Transverse colon (tissue), 3 donors: ENCODE measurements around the gene LDLRAD4.

ENCODE experiments used
- EP300 ChIP-seq: sonication (generic); formaldehyde crosslinking; IDR thresholded peaks from one replicate; pipeline ENCODE4 v1.6.1; 2017; ENCODE audit warnings: antibody characterized with exemption, low read depth
- POLR2A ChIP-seq: fragments of 450-650 bp; IDR thresholded peaks from one replicate; pipeline ENCODE4 v1.6.1; 2016; ENCODE audit warnings: antibody characterized with exemption, mild to moderate bottlenecking, moderate library complexity
- TF ChIP-seq, protein P1 (sequence below), 5 experiments: fragments of 200-600 bp in 3 of 5; fragments of 450-650 bp in 2 of 5; sonication (generic) in 3 of 5; IDR thresholded peaks; 1 replicate in 2 of 5; 2 replicates in 3 of 5; pipeline ENCODE4 v1.5.1; 2016 to 2017; ENCODE audit warnings: antibody characterized with exemption in 5 of 5, inconsistent platforms in 3 of 5, mild to moderate bottlenecking in 2 of 5, moderate library complexity in 1 of 5

DNA sequence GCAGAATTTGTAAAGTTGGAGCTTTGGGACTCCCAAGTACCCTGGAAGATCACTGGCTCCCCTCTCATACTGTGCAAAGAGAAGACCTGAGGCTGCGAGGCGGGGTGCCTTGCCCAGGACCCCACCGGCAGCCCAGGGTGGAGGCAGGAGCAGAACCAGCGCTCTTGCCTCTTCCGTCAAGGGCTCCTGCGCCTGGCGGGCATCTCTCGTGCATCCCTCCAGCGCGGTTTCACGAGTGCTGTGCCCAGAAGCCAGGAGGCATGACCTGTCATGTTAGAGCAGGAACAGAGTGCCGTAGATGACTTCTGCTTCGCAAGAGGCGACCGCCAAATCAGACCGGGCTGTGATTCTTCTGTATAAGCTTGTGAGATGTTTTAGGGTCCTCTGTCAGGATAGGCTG lies 77.3 kb downstream of the LDLRAD4 start:
- TF ChIP-seq EP300: no peak
- TF ChIP-seq, protein P1, sequence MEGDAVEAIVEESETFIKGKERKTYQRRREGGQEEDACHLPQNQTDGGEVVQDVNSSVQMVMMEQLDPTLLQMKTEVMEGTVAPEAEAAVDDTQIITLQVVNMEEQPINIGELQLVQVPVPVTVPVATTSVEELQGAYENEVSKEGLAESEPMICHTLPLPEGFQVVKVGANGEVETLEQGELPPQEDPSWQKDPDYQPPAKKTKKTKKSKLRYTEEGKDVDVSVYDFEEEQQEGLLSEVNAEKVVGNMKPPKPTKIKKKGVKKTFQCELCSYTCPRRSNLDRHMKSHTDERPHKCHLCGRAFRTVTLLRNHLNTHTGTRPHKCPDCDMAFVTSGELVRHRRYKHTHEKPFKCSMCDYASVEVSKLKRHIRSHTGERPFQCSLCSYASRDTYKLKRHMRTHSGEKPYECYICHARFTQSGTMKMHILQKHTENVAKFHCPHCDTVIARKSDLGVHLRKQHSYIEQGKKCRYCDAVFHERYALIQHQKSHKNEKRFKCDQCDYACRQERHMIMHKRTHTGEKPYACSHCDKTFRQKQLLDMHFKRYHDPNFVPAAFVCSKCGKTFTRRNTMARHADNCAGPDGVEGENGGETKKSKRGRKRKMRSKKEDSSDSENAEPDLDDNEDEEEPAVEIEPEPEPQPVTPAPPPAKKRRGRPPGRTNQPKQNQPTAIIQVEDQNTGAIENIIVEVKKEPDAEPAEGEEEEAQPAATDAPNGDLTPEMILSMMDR (IDR thresholded peaks at IDR 0.05): no peak
- no peak for TF ChIP-seq POLR2A
